ENCODE data around the gene DRD1.
A peak's percentile ranks its signal among the peaks of the same experiment; 100 is the strongest.

Gene DRD1

DNA sequence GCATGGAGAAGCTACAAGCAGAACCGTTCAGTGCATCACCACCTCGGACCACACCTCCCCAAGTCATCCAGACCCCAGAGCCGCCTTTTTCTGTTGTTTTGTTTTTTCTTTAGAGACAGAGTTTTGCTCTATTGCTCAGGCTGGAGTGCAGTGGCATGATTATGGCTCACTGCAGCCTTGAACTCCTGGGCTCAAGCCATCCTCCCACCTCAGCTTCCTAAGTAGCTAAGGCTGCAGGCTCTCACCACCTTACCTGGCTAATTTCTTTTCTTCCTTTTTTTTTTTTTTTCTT lies 20.9 kb upstream of the DRD1 start:
- TF ChIP-seq CTCF (conservative IDR thresholded peaks at IDR 0.05; ENCODE audit: low read depth), result no peak
- POLR2A ChIA-PET (ENCODE audit: low non-redundant PET), result interaction anchor here (1.1 kb wide), 1 partner anchor 13 kb away, joined by 4 read pairs; no protein-coding TSS in a partner anchor
- no peak overlapping the region for H3K27ac ChIP-seq
- no peak for DNase-seq (ENCODE audit: low spot score)
- CTCF ChIA-PET, result interaction anchor here (0.6 to 1.9 kb wide), 37 partner anchors 11 to 1622 kb away, joined by 3 to 11 read pairs (median 4); partner anchors contain the start of genes DRD1, NOP16 and SFXN1

- CTCF ChIA-PET, result interaction anchor here (0.6 to 1.9 kb wide), 47 partner anchors 11 to 1623 kb away, joined by 3 to 11 read pairs (median 4); partner anchors contain the start of genes DRD1, NOP16 and SFXN1
- peak; percentile 70 for DNase-seq (ENCODE audit: low spot score)
- TF ChIP-seq CTCF (conservative IDR thresholded peaks at IDR 0.05; ENCODE audit: low read depth), result peak; percentile 83
- POLR2A ChIA-PET (ENCODE audit: low non-redundant PET), result interaction anchor here (1.1 kb wide), 1 partner anchor 14 kb away, joined by 4 read pairs; no protein-coding TSS in a partner anchor
- H3K27ac ChIP-seq, result no peak overlapping the region
Observed at GRCh38 chr5:175464074-175464941, 20.3 kb upstream of the DRD1 start.

DNA sequence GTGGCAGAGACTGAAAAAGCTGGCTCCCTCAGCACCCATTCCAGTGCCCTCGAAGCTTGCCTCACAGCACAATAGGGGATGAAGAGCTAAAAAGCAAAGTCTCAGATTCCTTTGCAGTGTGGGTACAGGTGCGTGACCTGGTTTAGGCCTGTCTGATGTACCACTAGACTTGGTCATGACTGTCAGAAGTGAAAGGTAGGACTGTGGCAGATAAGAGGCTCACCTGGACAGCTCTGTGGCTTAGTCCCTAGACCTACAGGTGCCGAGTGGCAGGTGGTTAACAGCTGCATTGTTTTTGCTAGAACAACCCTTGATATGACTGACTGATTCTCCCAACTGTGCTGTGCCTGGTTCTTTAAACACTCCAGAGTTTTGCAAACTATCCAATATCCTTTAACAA lies 19.7 kb upstream of the DRD1 start:
- H3K27ac ChIP-seq, result no peak overlapping the region
- ChIA-PET POLR2A (ENCODE audit: low non-redundant PET) (no interaction called here), CTCF (interaction anchor here (0.6 to 1.7 kb wide), 7 partner anchors 19 to 553 kb away, joined by 3 to 8 read pairs (median 4); partner anchors contain the start of gene DRD1)
- TF ChIP-seq CTCF (conservative IDR thresholded peaks at IDR 0.05; ENCODE audit: low read depth), result no peak
- no peak for DNase-seq (ENCODE audit: low spot score)

DNA sequence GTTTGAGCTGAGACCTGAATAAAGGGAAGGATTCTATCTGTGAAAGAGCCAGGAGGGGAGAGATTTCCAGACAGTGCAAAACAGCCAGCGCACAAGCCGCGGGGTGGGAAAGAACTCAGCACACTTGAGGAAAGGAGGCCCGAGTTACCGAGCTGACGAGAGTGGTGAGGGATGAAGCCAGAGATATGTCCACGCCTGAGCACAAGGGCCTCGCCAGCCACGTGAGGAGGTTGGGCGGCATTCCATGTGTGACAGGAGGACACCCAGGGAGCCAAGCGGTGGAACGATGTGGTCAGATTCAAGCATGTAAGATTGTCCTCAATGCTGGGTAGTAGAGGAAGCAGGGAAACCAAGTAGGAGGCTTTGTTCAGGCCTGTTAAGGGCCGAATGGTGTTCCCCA lies 17.4 kb upstream of the DRD1 start:
- TF ChIP-seq CTCF (conservative IDR thresholded peaks at IDR 0.05; ENCODE audit: low read depth), result no peak
- CTCF ChIA-PET, result interaction anchor here (0.5 to 0.7 kb wide), 2 partner anchors 307 to 536 kb away, joined by 3 to 4 read pairs; no protein-coding TSS in a partner anchor
- no peak for DNase-seq (ENCODE audit: low spot score)
- POLR2A ChIA-PET (ENCODE audit: low non-redundant PET), result no interaction called here
- H3K27ac ChIP-seq, result no peak overlapping the region

DNA sequence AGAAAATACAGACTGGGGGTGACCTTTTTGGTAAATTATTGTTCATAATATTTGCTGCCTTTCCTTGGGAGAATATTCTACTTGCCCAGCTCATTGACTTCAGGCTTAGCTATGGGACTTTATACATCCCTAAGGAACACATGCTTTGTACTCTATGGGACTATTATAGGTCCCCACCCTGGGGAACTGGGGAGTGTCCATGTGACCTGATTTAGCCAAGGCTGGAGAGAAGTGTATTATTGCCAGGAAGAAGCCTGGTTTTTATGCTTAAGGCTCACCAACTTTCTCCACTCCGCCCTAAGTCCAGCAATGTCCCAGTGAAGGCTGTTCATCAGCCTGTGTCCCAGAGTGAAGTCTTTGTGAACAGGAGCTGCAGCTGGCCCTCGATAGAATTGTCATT lies 16.6 kb upstream of the DRD1 start:
- no peak for TF ChIP-seq CTCF (conservative IDR thresholded peaks at IDR 0.05; ENCODE audit: low read depth)
- H3K27ac ChIP-seq, result no peak overlapping the region
- DNase-seq (ENCODE audit: low spot score), result no peak
- ChIA-PET POLR2A (ENCODE audit: low non-redundant PET) (no interaction called here), CTCF (interaction anchor here (0.6 to 0.9 kb wide), 3 partner anchors 105 to 404 kb away, joined by 3 to 5 read pairs (median 3); no protein-coding TSS in a partner anchor)

DNA sequence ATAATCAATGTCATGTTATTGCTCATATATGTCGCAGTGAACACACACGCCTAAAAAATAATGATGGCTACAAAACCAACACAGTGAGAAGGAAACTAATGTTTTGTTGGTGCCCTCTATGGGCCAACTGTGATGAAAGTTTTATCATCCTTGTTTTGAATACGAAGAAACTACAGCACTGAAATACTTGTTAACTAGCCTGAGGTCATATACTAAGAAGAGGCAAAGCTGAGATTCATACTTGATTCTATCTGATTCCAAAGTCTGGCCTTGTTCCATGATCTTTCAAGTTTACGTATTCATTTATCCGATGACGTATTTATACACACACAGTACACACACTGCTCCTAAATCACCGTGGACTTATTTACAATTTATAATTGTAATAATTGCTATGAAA lies 16.1 kb upstream of the DRD1 start:
- ChIA-PET CTCF (interaction anchor here (0.6 to 0.9 kb wide), 3 partner anchors 106 to 405 kb away, joined by 3 to 5 read pairs (median 3); no protein-coding TSS in a partner anchor), POLR2A (ENCODE audit: low non-redundant PET) (no interaction called here)
- no peak overlapping the region for H3K27ac ChIP-seq
- no peak for DNase-seq (ENCODE audit: low spot score)
- peak; percentile 76 for TF ChIP-seq CTCF (conservative IDR thresholded peaks at IDR 0.05; ENCODE audit: low read depth)

All from RWPE1 (cell line).